Gastrocnemius medialis (tissue), 4 donors: Measurements from ENCODE around the gene PRKAG2. TPM values are rescaled to one million over a fixed set of nuclear protein-coding genes. Genes with fewer than 3 reads are reported as not detected.

Source experiments
- ATAC-seq, 2 donors: fragments of 150-250 bp; one replicate each; pipeline ENCODE4 v1.9.1; 2016
- DNase-seq, 2 donors: peaks; one replicate each; pipeline ENCODE4 v3.0.0-alpha.2; 2019
- H3K27ac ChIP-seq, 4 donors: fragments of 200-600 bp; sonication (generic); 1 replicate in 1 of 4; 2 replicates in 3 of 4; pipeline ENCODE4 v1.5.1; 2016 to 2018; ENCODE audit warnings: mild to moderate bottlenecking in 2 of 4, moderate library complexity in 1 of 4
- H3K27me3 ChIP-seq, 3 donors: fragments of 200-600 bp; sonication (generic) in 2 of 3; 1 replicate in 1 of 3; 2 replicates in 2 of 3; pipeline versions ENCODE4 v1.5.1 to v1.6.0; 2016 to 2019; ENCODE audit warnings: mild to moderate bottlenecking in 1 of 3, moderate library complexity in 1 of 3
- H3K36me3 ChIP-seq, 2 donors: fragments of 200-600 bp; sonication (generic) in 1 of 2; one replicate each; pipeline ENCODE4 v1.5.1; 2017 to 2018
- H3K4me1 ChIP-seq, 2 donors: fragments of 200-600 bp; sonication (generic) in 1 of 2; one replicate each; pipeline ENCODE4 v1.5.1; 2016 to 2017; ENCODE audit warnings: mild to moderate bottlenecking in 2 of 2
- H3K4me3 ChIP-seq, 4 donors: fragments of 200-600 bp; sonication (generic) in 3 of 4; 1 replicate in 1 of 4; 2 replicates in 3 of 4; pipeline ENCODE4 v1.5.1; 2016 to 2019; ENCODE audit warnings: mild to moderate bottlenecking in 2 of 4
- H3K9me3 ChIP-seq, 3 donors: fragments of 200-600 bp; sonication (generic) in 2 of 3; 1 replicate in 1 of 3; 2 replicates in 2 of 3; pipeline ENCODE4 v1.5.1; 2016 to 2019
- POLR2A ChIP-seq, 2 donors: fragments of 450-650 bp; IDR thresholded peaks; one replicate each; pipeline ENCODE4 v1.6.1; 2017; ENCODE audit warnings: antibody characterized with exemption in 2 of 2, mild to moderate bottlenecking in 2 of 2, moderate library complexity in 2 of 2
- in situ Hi-C, 4 donors: fragments of 200-750 bp; cut with MboI; loops; one replicate each; pipeline versions ENCODE4 v1.15.0 to v1.8.0; 2017; ENCODE audit warnings: low sequenced_read_pairs in 4 of 4
- intact Hi-C: fragments of 100-400 bp; cut with DNase I; formaldehyde crosslinking; loops from one replicate; pipeline ENCODE4 v1.15.1; 2023; ENCODE audit warnings: low total_unique reads
- total RNA-seq, 4 donors: library from RNA; depleted of rRNA; stranded (reverse); fragments of >200 nt; gene quantifications; one replicate each; pipeline versions ENCODE4 v1.1.0 to v1.2.3, GENCODE V29; 2016
- TF ChIP-seq, protein P1 (sequence below), 5 experiments: fragments of 450-650 bp in 3 of 5; fragments of 200-600 bp in 2 of 5; sonication (generic) in 2 of 5; IDR thresholded peaks in 4 of 5; conservative IDR thresholded peaks in 1 of 5; 1 replicate in 4 of 5; 2 replicates in 1 of 5; pipeline ENCODE4 v1.5.1; 2016 to 2019; ENCODE audit warnings: antibody characterized with exemption in 5 of 5, mild to moderate bottlenecking in 3 of 5, moderate library complexity in 3 of 5

The PRKAG2 gene
- total RNA-seq, 4 donors from 2014 or later: 5.3 to 32.6 (median 13.9) TPM

DNA sequence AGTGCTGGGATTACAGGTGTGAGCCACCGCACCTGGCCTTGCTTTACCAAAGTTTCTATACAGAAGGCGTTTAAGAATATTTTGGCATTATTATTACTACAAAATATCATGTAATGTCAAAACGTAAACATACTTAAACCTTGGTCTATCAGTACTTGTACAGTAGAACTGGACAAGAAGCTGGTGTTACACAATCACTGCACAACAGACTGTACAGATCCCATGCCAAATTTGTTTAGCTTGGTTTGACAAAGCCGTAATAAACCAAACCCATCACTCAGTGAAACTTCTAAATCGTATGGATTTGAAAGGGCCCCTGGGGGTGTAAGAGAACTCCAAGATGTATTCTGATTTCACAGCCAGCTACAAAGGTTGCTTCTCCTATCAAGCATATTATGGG is 305.4 kb downstream of the PRKAG2 start:
- intact Hi-C loops: no loop called here
- H3K36me3 ChIP-seq: no peaks in the 10 kb centered on the region
- H3K27me3 ChIP-seq: no peaks in the 10 kb centered on the region
- no peaks in the 10 kb centered on the region for H3K9me3 ChIP-seq
- no peak for ATAC-seq
- in situ Hi-C loops: no loop called here
- H3K4me3 ChIP-seq: no peak overlapping the region
- no peak overlapping the region for H3K27ac ChIP-seq
- H3K4me1 ChIP-seq: peaks cover 0 to under 1% of the 10 kb centered on the region in 2 donors
- no peak for TF ChIP-seq POLR2A (IDR thresholded peaks at IDR 0.05)
- TF ChIP-seq, protein P1, sequence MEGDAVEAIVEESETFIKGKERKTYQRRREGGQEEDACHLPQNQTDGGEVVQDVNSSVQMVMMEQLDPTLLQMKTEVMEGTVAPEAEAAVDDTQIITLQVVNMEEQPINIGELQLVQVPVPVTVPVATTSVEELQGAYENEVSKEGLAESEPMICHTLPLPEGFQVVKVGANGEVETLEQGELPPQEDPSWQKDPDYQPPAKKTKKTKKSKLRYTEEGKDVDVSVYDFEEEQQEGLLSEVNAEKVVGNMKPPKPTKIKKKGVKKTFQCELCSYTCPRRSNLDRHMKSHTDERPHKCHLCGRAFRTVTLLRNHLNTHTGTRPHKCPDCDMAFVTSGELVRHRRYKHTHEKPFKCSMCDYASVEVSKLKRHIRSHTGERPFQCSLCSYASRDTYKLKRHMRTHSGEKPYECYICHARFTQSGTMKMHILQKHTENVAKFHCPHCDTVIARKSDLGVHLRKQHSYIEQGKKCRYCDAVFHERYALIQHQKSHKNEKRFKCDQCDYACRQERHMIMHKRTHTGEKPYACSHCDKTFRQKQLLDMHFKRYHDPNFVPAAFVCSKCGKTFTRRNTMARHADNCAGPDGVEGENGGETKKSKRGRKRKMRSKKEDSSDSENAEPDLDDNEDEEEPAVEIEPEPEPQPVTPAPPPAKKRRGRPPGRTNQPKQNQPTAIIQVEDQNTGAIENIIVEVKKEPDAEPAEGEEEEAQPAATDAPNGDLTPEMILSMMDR (IDR thresholded peaks at IDR 0.05 in 4 of 5, conservative IDR thresholded peaks at IDR 0.05 in 1 of 5): no peak
- no peak for DNase-seq

DNA sequence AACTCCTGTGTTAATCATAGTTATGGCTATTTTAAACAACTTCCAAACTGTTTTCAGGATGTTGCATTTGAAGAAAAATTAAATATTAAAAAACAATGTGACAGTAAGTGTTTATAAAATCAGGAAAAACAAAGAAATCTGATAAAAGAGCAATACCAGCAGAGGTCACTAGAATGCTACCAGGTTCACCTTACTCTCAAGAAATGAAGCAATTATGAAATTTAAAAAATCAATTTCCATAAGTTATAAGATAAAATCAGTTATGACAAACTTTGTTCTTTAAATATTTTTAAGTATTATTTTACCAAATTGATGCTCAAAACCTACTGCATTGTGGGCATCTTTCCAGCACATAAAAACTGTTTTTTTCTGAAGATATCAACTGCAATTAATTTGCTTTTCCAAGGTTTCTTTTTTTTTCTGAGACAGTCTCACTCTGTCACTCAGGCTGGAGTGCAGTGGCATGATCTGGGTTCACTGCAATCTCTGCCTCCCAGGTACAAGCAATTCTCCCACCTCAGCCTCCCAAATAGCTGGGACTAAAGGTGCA is 306.5 kb downstream of the PRKAG2 start:
- H3K36me3 ChIP-seq: no peaks in the 10 kb centered on the region
- intact Hi-C loops (loop anchor here (1.0 kb wide), 1 partner anchor 189 kb away; no protein-coding TSS in a partner anchor), in situ Hi-C loops (no loop called here)
- TF ChIP-seq POLR2A (IDR thresholded peaks at IDR 0.05): no peak
- TF ChIP-seq, protein P1 (IDR thresholded peaks at IDR 0.05 in 4 of 5, conservative IDR thresholded peaks at IDR 0.05 in 1 of 5): peak in 4 of 5 experiments; percentile 27 to 51 (median 42)
- peaks cover 0 to 3% of the 10 kb centered on the region in 2 donors for H3K4me1 ChIP-seq
- no peak overlapping the region for H3K27ac ChIP-seq
- H3K27me3 ChIP-seq: no peaks in the 10 kb centered on the region
- DNase-seq (no peak), ATAC-seq (no peak)
- H3K4me3 ChIP-seq: no peak overlapping the region
- no peaks in the 10 kb centered on the region for H3K9me3 ChIP-seq

DNA sequence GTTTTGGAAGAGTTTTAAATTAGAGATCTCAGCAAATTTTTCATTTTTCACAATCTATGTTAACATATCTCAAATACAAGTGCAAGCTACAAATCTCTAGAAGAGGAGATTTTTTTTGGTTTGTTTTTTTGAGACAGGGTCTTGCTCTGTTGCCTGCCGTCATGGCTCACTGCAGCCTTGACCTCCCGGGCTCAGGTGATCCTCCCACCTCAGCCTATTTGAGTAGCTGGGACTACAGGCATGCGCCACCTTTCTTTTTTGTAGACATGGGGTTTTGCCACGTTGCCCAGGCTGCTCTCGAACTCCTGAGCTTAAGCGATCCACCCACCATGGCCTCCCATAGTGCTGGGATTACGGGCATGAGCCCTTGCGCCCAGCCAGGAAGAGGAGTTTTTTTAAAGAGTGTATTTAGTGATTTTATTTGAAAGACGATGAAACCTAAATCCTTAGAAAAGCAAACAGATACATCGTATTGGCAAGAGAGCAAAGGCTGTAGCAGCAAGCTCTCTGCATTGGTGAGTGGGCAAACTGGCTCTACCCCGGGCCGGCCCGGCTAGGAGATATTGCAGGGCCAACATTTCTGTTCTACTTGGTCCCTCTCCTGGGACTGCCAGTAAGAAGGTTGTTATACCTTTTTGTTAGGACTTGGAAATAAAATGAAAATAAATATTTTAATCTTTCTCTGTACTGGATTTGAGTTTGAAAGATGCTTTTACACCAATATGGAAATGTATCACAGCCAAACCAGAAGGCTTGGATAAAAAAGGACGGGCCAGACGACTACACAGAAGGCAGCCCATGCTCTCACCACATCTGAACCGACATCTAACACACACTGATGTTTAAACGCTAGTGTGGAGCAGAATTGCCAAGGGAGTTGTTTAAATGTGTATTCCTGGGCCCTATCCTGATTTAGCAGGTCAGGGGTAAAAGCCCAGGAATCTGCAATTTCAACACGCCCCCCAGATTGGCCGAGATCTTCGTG is 307.7 kb downstream of the PRKAG2 start:
- Histone ChIP-seq H3K27me3 (no peaks in the 10 kb centered on the region), H3K4me1 (peaks cover 0 to 3% of the 10 kb centered on the region in 2 donors), H3K27ac (no peak overlapping the region), H3K9me3 (no peaks in the 10 kb centered on the region), H3K4me3 (no peak overlapping the region), H3K36me3 (peaks cover 0 to 5% of the 10 kb centered on the region in 2 donors)
- in situ Hi-C loops (no loop called here), intact Hi-C loops (no loop called here)
- no peak for ATAC-seq
- DNase-seq: no peak
- TF ChIP-seq POLR2A (IDR thresholded peaks at IDR 0.05): no peak
- TF ChIP-seq, protein P1 (IDR thresholded peaks at IDR 0.05 in 4 of 5, conservative IDR thresholded peaks at IDR 0.05 in 1 of 5): no peak

DNA sequence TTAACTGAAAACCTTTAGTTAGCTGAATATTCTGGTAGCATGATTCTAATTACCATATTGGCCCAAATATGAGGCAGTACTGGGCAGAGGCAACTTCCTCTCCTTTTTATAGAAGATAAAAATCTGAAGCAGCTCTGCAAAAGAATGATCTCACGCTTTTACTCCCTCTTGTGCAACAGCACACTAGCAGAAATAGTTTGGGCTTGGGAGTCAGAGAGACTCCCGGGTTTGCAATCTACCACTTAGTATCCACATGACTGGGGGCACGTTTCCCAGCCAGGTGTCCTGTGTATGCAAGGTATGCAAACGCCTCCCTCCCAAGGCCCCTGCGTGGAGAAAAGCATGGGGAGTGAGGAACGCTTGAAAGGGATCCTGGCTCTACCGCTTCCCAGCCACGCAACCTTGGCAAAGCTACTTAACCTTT is 310.0 kb downstream of the PRKAG2 start:
- Histone ChIP-seq H3K4me3 (no peak overlapping the region), H3K27ac (no peak overlapping the region), H3K27me3 (no peaks in the 10 kb centered on the region), H3K9me3 (no peaks in the 10 kb centered on the region), H3K4me1 (peaks cover 0 to 3% of the 10 kb centered on the region in 2 donors), H3K36me3 (peaks cover 0 to 10% of the 10 kb centered on the region in 2 donors)
- DNase-seq (no peak), ATAC-seq (peak in 1 of 2 donors; percentile 30)
- TF ChIP-seq, protein P1 (IDR thresholded peaks at IDR 0.05 in 4 of 5, conservative IDR thresholded peaks at IDR 0.05 in 1 of 5): no peak
- TF ChIP-seq POLR2A (IDR thresholded peaks at IDR 0.05): no peak
- in situ Hi-C loops: no loop called here
- intact Hi-C loops: no loop called here
